HG03354 (cell line): ENCODE results near the gene PDZRN3.

ENCODE experiments used
- ATAC-seq: cut with Tn5 transposase; IDR thresholded peaks from one replicate; pipeline ENCODE4 v1.9.1; 2021; ENCODE audit warnings: mild to moderate bottlenecking; ENCODE audit not compliant: unreplicated experiment, poor library complexity, severe bottlenecking

PDZRN3 gene

GRCh38 chr3:73407577-73407976 lies 217.2 kb downstream of the PDZRN3 start:
- ATAC-seq, result no peak

GRCh38 chr3:73405853-73406252 lies 218.9 kb downstream of the PDZRN3 start:
- no peak for ATAC-seq

DNA sequence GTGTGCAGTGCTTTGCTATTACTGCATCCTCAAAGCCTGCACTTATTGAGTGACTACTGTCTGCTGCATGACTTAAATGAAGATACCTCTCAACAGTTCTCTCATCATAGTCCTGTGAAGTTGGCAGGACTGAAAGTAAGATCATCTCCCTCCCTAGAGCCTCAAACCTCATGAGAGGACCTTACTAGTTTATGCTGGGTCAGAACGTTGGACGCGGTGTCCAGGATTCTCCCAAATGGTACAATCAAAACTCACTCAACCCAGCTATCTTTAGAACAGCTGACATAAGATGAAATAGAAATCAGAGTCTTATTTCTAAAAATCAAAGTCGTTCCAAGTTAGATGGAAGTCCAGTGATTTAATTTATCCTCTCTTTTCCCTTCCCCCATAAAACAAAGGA lies 219.7 kb downstream of the PDZRN3 start:
- no peak for ATAC-seq

- ATAC-seq, result no peak
These were observed 220.3 kb downstream of the PDZRN3 start for GRCh38 chr3:73404435-73404834.

- ATAC-seq, result no peak
These were observed 221.3 kb downstream of the PDZRN3 start for GRCh38 chr3:73403444-73403843.

DNA sequence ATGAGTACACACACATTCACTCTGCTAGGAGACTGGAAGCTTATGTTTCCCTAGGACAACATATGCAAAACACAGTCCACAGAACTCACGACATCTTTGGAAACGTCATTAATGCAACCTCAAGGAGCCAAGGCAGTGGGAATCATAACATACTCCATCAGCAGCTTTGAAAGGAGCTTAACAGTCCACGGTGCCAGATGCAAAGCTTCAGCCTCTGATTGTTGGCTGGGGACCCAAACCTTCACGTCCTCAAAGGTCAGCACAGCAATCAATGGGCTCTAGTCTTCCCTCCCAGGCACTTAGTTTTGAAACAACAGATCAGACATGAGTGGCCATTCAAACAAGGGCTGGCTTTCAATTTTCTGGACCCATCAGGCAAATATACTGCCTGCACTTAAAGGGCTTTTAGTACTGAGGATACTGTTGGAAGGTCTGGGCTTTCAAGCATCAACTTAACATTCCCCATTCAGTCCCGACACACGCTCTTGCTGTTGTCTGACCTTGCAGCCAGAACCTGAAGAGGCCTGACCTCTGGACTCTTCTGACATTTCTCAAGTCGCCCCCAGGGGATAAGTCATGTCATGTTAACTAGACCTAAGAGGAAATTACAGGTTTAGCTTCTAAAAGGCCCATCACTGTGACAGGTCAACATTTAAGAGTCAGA lies 223.0 kb downstream of the PDZRN3 start:
- ATAC-seq, result no peak

DNA sequence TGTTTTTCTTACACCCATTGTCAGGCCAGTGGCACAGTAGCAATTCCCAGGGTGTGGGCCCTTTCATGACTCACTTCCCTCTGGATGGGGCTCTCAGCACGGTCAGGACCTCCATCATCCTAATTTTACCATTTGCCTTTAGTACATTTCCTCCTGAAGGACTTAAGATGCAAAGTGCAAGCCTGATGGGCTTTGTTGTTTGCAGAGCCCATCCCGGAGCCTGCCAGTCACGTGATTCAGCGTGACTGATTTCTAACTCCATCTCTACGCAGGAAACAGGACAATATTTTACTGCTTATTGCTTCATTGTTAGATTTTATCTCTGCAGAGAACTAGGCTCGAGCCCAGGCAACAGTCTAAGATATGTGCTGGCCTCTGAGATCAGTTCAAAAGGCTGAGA lies 223.7 kb downstream of the PDZRN3 start:
- ATAC-seq, result no peak

- no peak for ATAC-seq
These were observed 225.0 kb downstream of the PDZRN3 start for GRCh38 chr3:73399666-73400253.

DNA sequence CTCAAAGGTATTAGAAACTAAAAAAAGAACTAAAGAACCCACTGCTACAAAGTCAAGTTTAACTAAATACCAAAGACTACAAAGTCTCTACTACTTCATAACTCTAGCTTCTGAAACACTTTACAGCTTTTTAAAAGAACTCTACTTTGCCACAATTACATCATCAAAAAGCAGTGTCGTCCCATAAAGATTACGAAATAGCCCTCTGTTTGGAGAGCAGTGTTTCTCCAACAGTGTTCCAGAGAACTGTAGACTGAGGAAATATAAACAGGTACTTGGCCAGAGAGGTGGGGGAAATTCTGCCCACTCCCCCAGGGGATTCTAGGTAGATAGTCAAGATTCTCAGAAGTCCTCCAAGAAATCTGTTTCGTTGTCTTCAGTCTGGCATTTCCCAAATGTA lies 225.6 kb downstream of the PDZRN3 start:
- no peak for ATAC-seq

GRCh38 chr3:73398084-73398483 lies 226.7 kb downstream of the PDZRN3 start:
- no peak for ATAC-seq

DNA sequence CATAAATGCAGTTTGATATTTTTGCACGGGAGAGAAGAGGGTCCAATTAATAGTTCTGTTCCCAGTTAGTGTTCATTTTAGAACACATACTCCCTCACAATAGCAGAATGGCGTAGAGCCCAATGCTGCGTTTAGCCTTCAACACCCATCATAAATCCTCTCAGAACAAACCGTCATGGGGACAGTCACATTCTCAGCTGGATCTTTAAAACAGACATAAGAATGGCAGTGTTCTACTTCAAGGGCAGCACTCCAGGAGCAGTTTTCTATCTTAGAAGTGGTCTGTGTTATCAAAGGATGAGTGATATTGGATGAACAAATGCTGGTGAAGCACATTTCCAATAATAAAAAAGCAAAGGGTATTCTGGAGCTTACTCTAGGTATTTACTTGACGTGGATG lies 230.5 kb downstream of the PDZRN3 start:
- ATAC-seq, result no peak

DNA sequence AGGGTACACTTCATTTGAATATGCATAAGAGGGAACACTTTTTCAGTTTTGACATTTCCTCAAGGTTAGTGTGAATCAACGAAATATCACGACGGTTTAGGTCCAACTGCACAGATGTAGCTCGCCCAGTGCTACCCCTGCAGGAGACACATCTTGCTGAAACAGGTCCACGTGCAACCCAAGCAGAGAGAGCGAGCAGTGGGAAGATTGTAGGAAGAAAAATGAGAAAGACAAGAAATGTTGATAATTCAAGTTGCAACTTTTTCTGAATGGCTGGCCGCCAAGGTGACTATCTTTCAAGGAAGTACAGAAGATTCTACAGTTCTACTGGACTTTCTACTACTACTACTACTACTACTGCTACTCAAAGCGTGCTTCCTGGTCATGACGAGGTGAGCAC lies 231.7 kb downstream of the PDZRN3 start:
- ATAC-seq, result no peak

- no peak for ATAC-seq
These were observed 232.8 kb downstream of the PDZRN3 start for GRCh38 chr3:73391984-73392383.

DNA sequence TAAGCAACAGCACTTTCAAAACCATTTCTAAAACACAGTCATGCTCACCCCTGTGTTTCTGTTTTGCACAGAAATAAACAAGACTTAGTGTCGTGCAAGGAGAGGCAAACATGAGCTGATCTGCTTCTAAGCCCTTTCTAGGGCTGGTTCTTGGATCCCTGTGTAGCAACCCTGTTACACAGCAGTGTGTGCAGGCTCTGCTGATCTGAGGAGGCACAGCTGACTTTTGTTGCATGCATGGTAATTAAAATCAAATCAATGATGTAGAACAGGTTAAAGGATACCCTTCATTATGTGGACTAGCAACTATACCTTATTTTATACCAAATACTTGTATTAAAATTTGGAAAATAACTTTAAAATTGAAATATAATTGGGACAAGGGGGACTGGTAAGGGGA lies 234.8 kb downstream of the PDZRN3 start:
- ATAC-seq, result no peak

DNA sequence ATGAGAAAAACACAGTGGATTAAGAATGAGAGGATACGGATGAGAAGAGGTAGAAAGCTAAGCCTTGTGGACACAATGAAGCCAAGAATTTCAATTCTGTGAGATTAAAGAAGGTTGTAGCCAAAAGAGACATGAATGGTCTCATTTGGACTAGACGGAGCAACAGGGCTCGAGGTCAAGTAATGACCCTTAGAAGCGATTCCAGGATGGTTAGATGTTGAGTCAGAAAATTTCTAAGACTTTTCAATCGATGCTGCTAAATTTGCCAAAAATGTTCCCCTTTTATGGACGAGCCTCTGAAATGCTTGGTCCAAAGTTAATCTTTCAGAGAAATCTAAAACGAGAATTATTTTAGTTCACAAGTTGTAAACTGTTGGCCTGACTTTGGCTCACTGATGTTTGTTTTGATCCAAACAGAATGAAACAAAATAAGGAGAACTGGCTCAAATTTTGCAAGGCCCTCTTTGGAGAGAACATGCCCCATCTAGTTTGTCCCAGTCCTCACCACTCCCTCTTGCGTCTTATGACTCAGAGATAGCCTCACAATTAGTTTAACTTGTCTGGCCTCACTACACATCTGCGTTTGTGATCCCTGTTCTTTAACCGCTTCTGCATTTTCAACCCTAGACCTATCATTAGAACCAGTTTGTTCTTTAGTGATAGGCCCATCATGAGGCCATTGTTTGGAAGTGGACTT lies 235.5 kb downstream of the PDZRN3 start:
- no peak for ATAC-seq

GRCh38 chr3:73385568-73385967 lies 239.2 kb downstream of the PDZRN3 start:
- ATAC-seq, result no peak

GRCh38 chr3:73384091-73384906 lies 240.4 kb downstream of the PDZRN3 start:
- no peak for ATAC-seq

GRCh38 chr3:73383470-73384049 lies 241.2 kb downstream of the PDZRN3 start:
- ATAC-seq, result no peak

GRCh38 chr3:73381551-73381950 lies 243.2 kb downstream of the PDZRN3 start:
- no peak for ATAC-seq
